K562 (cell line): ENCODE data around the gene TCFL5. TPM values are rescaled to one million over a fixed set of nuclear protein-coding genes. Genes with fewer than 3 reads are reported as not detected.

ENCODE experiments used
- ATAC-seq: fragments of 200-7000 bp; cut with Tn5 transposase; 3 replicates; pipeline ENCODE4 v1.9.1; 2020; ENCODE audit warnings: moderate library complexity
- BruUV-seq: library from RNA; stranded (reverse); fragments of 400-500 nt; replicated peaks from 2 replicates; lab custom pipeline; 2021; lab: Mats Ljungman, UMichigan
- CTCF ChIA-PET: fragments of 300-600 bp; formaldehyde crosslinking; extraction: SDS; loops from one replicate; lab custom pipeline; 2021; ENCODE audit warnings: low intra/inter-chr PET ratio; lab: Yijun Ruan, JAX
- POLR2A ChIA-PET: fragments of 300-600, 350-650 bp; sonication (Branson Sonifier 250); formaldehyde crosslinking; extraction: SDS; loops from one replicate; lab custom pipeline; 2021; ENCODE audit warnings: antibody characterized with exemption, inconsistent platforms; lab: Yijun Ruan, JAX
- DNase-seq, 4 experiments: peaks; one replicate each; pipeline versions ENCODE4 v3.0.0 to v3.0.0-alpha.2; 2011 to 2018; ENCODE audit warnings: low spot score in 3 of 4, mixed read lengths in 3 of 4; ENCODE audit errors: extremely low read depth in 1 of 4
- FAIRE-seq: peaks from 2 replicates; lab custom pipeline; 2011; peaks lifted over from hg19 to GRCh38; lab: Jason Lieb, UNC
- H2AFZ ChIP-seq: 2 replicates; pipeline ENCODE4 v1.6.0; 2011; ENCODE audit warnings: low read depth, low read length, control low read depth, inconsistent platforms
- H3K27ac ChIP-seq: fragments of 200-600 bp; 3 replicates; pipeline ENCODE4 v1.8.0; 2011; ENCODE audit warnings: low read depth, mild to moderate bottlenecking, control low read depth, inconsistent platforms, low read length, moderate library complexity, mixed read lengths; ENCODE audit errors: extremely low read depth
- H3K27me3 ChIP-seq, 2 experiments: fragments of 300-600 bp in 1 of 2; 2 replicates in 1 of 2; 3 replicates in 1 of 2; pipeline versions ENCODE4 v1.6.0 to v1.8.0; 2011; ENCODE audit warnings: inconsistent platforms in 2 of 2, low read length in 2 of 2, mild to moderate bottlenecking in 1 of 2, mixed read lengths in 1 of 2, moderate library complexity in 1 of 2; ENCODE audit not compliant: control insufficient read depth in 2 of 2, insufficient read depth in 2 of 2
- H3K36me3 ChIP-seq: fragments of 300-600 bp; 3 replicates; pipeline ENCODE4 v1.8.0; 2011; ENCODE audit warnings: mild to moderate bottlenecking, low read length, inconsistent platforms; ENCODE audit not compliant: control insufficient read depth, insufficient read depth
- H3K4me1 ChIP-seq, 2 experiments: fragments of 200-600 bp in 1 of 2; replicated peaks in 1 of 2; 2 replicates in 1 of 2; 3 replicates in 1 of 2; pipeline versions ENCODE4 v1.5.1 to v1.8.0; 2011; ENCODE audit warnings: inconsistent platforms in 2 of 2, low read length in 2 of 2, mild to moderate bottlenecking in 1 of 2, mixed read lengths in 1 of 2, moderate library complexity in 1 of 2; ENCODE audit not compliant: control insufficient read depth in 2 of 2, insufficient read depth in 2 of 2
- H3K4me2 ChIP-seq: 2 replicates; pipeline ENCODE4 v1.6.1; 2011; ENCODE audit warnings: low read length, control low read depth, inconsistent platforms, mixed read lengths; ENCODE audit not compliant: insufficient read depth
- H3K4me3 ChIP-seq: fragments of 200-600 bp; sonication (generic), shearing (Covaris generic); 2 replicates; pipeline ENCODE4 v1.5.1; 2016; ENCODE audit warnings: control low read depth, inconsistent platforms
- H3K79me2 ChIP-seq: fragments of 200-600 bp; 3 replicates; pipeline ENCODE4 v1.8.0; 2011; ENCODE audit warnings: low read length, inconsistent platforms; ENCODE audit not compliant: control insufficient read depth, insufficient read depth
- H3K9ac ChIP-seq, 2 experiments: 2 replicates each; pipeline versions ENCODE4 v1.6.0 to v1.6.1; 2011; ENCODE audit warnings: low read depth in 2 of 2, low read length in 2 of 2, control low read depth in 1 of 2, inconsistent platforms in 1 of 2, mild to moderate bottlenecking in 1 of 2, mixed read lengths in 1 of 2; ENCODE audit not compliant: insufficient read depth in 1 of 2
- H3K9me1 ChIP-seq: one replicate; pipeline ENCODE4 v1.6.0; 2011; ENCODE audit warnings: inconsistent platforms, mild to moderate bottlenecking, low read length, moderate library complexity; ENCODE audit not compliant: control insufficient read depth, insufficient read depth
- H3K9me3 ChIP-seq: replicated peaks from 2 replicates; pipeline ENCODE4 v1.5.1; 2011; ENCODE audit warnings: low read depth, low read length, inconsistent platforms; ENCODE audit not compliant: control insufficient read depth, insufficient read depth
- H4K20me1 ChIP-seq: replicated peaks from 2 replicates; pipeline ENCODE4 v1.6.1; 2011; ENCODE audit warnings: low read length, inconsistent platforms, mixed read lengths; ENCODE audit not compliant: control insufficient read depth, insufficient read depth
- ERF ChIP-seq: fragments of 450-650 bp; formaldehyde crosslinking; IDR thresholded peaks from 2 replicates; pipeline ENCODE4 v1.4.0; 2020; ENCODE audit warnings: mild to moderate bottlenecking, mixed read lengths
- ESRRA ChIP-seq: fragments of 450-650 bp; IDR thresholded peaks from 2 replicates; pipeline ENCODE4 v1.6.1; 2014; ENCODE audit warnings: low read depth, mild to moderate bottlenecking, moderate library complexity, borderline replicate concordance
- HNRNPL ChIP-seq: fragments of 200-400 bp; formaldehyde crosslinking; IDR thresholded peaks from 2 replicates; pipeline ENCODE4 v1.6.1; 2017; ENCODE audit warnings: low read depth, mild to moderate bottlenecking, low read length
- HNRNPUL1 ChIP-seq: fragments of 200-400 bp; formaldehyde crosslinking; IDR thresholded peaks from 2 replicates; pipeline ENCODE4 v1.6.1; 2017; ENCODE audit warnings: low read length
- NR4A1 ChIP-seq, 2 experiments: fragments of 250-450 bp in 1 of 2; fragments of 450-650 bp in 1 of 2; sonication (Bioruptor Pico) in 1 of 2; IDR thresholded peaks; 2 replicates each; pipeline versions ENCODE4 v1.4.0 to v1.6.1; 2016 to 2020; ENCODE audit warnings: mild to moderate bottlenecking in 2 of 2, missing compliant biosample characterization in 1 of 2, missing genetic modification characterization in 1 of 2, moderate library complexity in 1 of 2
- PTTG1 ChIP-seq: fragments of 450-650 bp; IDR thresholded peaks from 2 replicates; pipeline ENCODE4 v1.6.1; 2016; ENCODE audit warnings: low read depth, mild to moderate bottlenecking, missing genetic modification characterization, missing compliant biosample characterization
- WGBS: fragments of 100-300 bp; shearing (Covaris generic); methylation state at CpG from one replicate; pipeline ENCODE4 v1.1.6; 2016; ENCODE audit warnings: low coverage, mixed read lengths; ENCODE audit not compliant: insufficient coverage; ENCODE audit errors: missing lambda C conversion rate; 5-methylcytosine and 5-hydroxymethylcytosine counted together
- in situ Hi-C: fragments of 300-500 bp; cut with MboI; formaldehyde crosslinking; loops from 4 replicates; pipeline ENCODE4 v1.15.0; 2018; ENCODE audit warnings: inconsistent platforms, mixed read lengths
- intact Hi-C: fragments of 100-400 bp; cut with micrococcal nuclease; formaldehyde crosslinking; loops from 2 replicates; pipeline ENCODE4 v1.14.2; 2022
- polyA plus RNA-seq, 8 experiments: library from polyadenylated mRNA; depleted of rRNA in 4 of 8; stranded (reverse) in 5 of 8; unstranded in 3 of 8; fragments of >200 nt; fragmentation: Nextera tagmentation in 2 of 8; fragmentation: Illumina TruSeq in 1 of 8; extraction: Ambion mirVana in 2 of 8; extraction: Trizol in 1 of 8; gene quantifications; 2 replicates each; pipeline versions ENCODE4 v1.2.1 to v1.2.3, GENCODE V29; 2011 to 2014; ENCODE audit warnings: inconsistent platforms in 1 of 8, missing spikeins in 1 of 8
- total RNA-seq, 7 experiments: library from RNA; depleted of rRNA in 6 of 7; stranded (reverse); fragments of >200 nt in 6 of 7; fragmentation: Illumina TruSeq in 2 of 7; extraction: Trizol in 2 of 7; gene quantifications; 2 replicates each; pipeline versions ENCODE4 v1.2.1 to v1.2.3, GENCODE V29; 2011 to 2021; ENCODE audit warnings: low replicate concordance in 1 of 7

Gene TCFL5
- total and polyA plus RNA-seq, 9 of the 15 experiments (the other 6 are each of a cell fraction or from before 2014, with no cell fraction given), result 1.00 to 12.6 (median 9.1) TPM

GRCh38 chr20:62830251-62830650 is 31.4 kb downstream of the TCFL5 start (continued):
- TF ChIP-seq ERF (CRISPR knock-in tag), result no peak

- Histone ChIP-seq H4K20me1 (0 out of 2 replicates have a peak, but pooled peaks cover 3% of the 10 kb centered on the region), H3K27me3 (no peaks in the 10 kb centered on the region), H3K36me3 (no peaks in the 10 kb centered on the region), H3K27ac (no peak overlapping the region), H3K9me1 (no peaks in the 10 kb centered on the region), H3K9ac (peak overlapping the region in 1 of 2 experiments; percentile 45; a peak in 1 of 4 replicates), H3K9me3 (no peaks in the 10 kb centered on the region), H3K4me2 (no peak overlapping the region), H3K79me2 (no peaks in the 10 kb centered on the region), H3K4me1 (peaks cover 10 to 86% of the 10 kb centered on the region in 2 experiments), H2AFZ (no peak overlapping the region), H3K4me3 (no peak overlapping the region)
- in situ Hi-C loops, result loop anchor here (10.0 kb wide), 1 partner anchor 185 kb away; no protein-coding TSS in a partner anchor
- DNase-seq (no peak), ATAC-seq (no peak), FAIRE-seq (no peak)
- POLR2A ChIA-PET, result no interaction called here
- intact Hi-C loops, result loop anchor here (10.0 kb wide), 1 partner anchor 45 kb away; no protein-coding TSS in a partner anchor
- CTCF ChIA-PET, result no interaction called here
- BruUV-seq, result no TSS peak
- TF ChIP-seq HNRNPUL1, result no peak
- TF ChIP-seq HNRNPL, result no peak
- TF ChIP-seq NR4A1 (CRISPR knock-in tag; IDR thresholded peaks at IDR 0.05), result no peak
- no peak for TF ChIP-seq NR4A1 (tag; IDR thresholded peaks at IDR 0.05)
- TF ChIP-seq PTTG1, result no peak
- no peak for TF ChIP-seq ESRRA
- 52% methylated on average over 18 of the region's 32 CpGs for WGBS
Observed at GRCh38 chr20:62829231-62830230, 32.1 kb downstream of the TCFL5 start.
